HG03571 (cell line): ENCODE results near the gene SBDS.

Source experiments
- ATAC-seq: cut with Tn5 transposase; IDR thresholded peaks from one replicate; pipeline ENCODE4 v1.9.1; 2021; ENCODE audit not compliant: unreplicated experiment

Gene SBDS

DNA sequence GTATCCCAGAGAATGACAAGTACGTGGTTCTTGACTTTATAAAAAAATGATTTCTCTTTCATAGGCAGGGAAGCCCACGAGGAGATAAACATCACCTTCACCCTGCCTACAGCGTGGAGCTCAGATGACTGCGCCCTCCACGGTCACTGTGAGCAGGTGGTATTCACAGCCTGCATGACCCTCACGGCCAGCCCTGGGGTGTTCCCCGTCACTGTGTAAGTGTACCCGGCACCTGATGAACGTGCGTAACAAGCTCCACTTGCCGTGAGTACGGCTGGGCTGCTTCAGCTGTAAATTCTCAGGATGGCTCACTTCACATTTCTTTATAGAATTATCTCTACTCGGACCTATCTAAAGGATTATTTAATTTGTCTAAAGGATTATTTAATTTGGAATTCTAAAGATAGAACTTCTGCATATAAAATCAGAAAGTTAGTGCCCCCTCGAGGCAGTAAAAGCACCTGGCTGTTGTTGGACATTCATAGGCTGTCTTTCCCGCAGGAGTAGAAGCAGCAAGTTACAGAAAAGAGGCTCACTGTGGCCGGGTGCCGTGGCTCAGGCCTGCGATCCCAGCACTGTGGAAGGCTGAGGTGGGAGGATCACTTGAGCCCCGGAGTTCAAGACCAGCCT is 46.8 kb downstream of the SBDS start:
- ATAC-seq, result no peak

DNA sequence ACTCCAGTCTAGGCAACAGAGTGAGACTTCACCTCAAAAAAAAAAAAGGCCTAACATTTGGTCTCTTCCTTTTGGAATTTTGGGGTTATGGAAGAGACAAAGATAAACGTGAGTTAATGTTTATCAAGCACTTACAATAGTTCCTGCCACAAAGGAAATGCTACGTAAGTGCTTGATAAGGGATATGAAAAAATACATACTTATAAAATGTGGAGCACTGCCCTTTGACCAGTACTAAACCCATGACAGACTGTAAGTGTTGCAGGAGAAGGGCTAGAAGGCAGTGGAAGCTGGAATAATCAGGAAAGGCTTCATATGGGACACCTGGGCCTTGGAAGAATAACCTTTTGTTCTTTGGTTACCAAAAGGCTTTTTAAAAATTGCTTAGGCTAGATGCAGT is 48.8 kb downstream of the SBDS start:
- no peak for ATAC-seq

DNA sequence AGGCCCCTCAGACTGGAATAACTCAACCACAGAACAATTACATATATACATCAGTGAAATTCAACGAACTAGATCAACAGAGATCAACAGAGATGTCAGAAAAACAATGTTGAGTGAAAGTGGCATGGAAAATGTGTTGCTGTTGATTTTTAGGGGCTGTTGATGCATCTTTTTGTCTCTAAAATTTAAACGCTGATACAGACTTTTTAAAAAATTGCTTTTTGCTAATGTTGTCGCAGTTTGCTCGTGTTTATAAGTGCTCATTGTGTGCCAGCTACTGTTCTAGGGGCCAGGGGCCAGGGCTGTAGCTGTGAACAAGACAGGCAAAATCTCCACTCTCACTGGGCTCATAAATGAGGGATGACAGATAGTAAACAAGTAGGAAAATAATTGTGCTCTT is 56.1 kb downstream of the SBDS start:
- no peak for ATAC-seq

DNA sequence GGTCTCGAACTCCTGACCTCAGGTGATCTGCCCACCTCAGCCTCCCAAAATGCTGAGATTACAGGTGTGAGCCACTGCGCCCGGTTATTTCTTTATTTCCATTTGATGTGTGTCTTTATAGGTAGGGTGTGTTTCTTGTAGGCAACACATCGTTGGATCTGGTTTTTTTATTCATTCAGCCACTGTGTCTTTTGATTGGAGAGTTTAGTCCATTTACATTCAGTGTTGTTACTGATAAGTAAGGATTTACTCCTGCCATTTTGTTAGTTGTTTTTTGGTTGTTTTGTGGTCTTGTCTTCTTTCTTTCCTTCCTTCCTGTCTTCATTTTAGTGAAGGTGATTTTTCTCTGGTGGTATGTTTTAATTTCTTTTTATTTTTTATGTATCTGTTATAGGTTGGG is 57.4 kb downstream of the SBDS start:
- no peak for ATAC-seq
